PFSK-1 (cell line): Measurements from ENCODE around the gene CX3CL1.

ENCODE experiments used
- FOXP2 ChIP-seq: optimal IDR thresholded peaks from 2 replicates; pipeline ENCODE3; 2011; ENCODE audit warnings: borderline replicate concordance, control low read depth, inconsistent platforms; ENCODE audit not compliant: insufficient read depth; ENCODE audit errors: extremely low read length, extremely low read depth
- POLR2AphosphoS5 ChIP-seq: IDR thresholded peaks from 2 replicates; pipeline ENCODE4 v1.6.1; 2012; ENCODE audit warnings: low read depth, mild to moderate bottlenecking, control low read depth, low read length, moderate library complexity
- SIN3A ChIP-seq: IDR thresholded peaks from 2 replicates; pipeline ENCODE4 v1.6.1; 2012; ENCODE audit warnings: mild to moderate bottlenecking, low read length, moderate library complexity, borderline replicate concordance; ENCODE audit not compliant: insufficient read depth
- TAF1 ChIP-seq: IDR thresholded peaks from 2 replicates; pipeline ENCODE4 v1.6.1; 2012; ENCODE audit warnings: low read length, control low read depth, borderline replicate concordance; ENCODE audit not compliant: insufficient read depth
- TF ChIP-seq, protein P1 (sequence below), 2 experiments: IDR thresholded peaks; 2 replicates each; pipeline versions ENCODE4 v1.6.1 to v1.8.0; 2011 to 2012; ENCODE audit warnings: low read depth in 2 of 2, low read length in 2 of 2, control low read depth in 1 of 2, inconsistent platforms in 1 of 2, mild to moderate bottlenecking in 1 of 2, moderate library complexity in 1 of 2; ENCODE audit not compliant: insufficient read depth in 1 of 2

The CX3CL1 gene

DNA sequence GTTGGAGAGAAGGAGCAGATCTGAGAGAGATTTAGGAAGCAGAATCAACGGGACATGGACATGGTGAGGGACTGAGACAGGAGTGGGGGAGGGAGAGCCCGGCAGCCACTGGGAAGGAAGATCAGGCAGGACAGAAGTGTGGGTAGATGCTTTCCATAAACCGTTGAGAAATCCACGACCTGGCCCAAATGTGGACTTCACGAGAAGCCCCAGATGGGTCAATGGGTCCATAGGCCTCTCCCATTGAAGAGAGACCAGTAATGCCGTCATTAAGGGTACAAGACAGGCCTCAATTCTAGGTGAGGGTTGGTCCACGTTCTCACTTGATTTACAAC is 14.2 kb upstream of the CX3CL1 start:
- TF ChIP-seq FOXP2 (no peak), SIN3A (no peak), POLR2AphosphoS5 (no peak), TAF1 (no peak)
- TF ChIP-seq, protein P1, sequence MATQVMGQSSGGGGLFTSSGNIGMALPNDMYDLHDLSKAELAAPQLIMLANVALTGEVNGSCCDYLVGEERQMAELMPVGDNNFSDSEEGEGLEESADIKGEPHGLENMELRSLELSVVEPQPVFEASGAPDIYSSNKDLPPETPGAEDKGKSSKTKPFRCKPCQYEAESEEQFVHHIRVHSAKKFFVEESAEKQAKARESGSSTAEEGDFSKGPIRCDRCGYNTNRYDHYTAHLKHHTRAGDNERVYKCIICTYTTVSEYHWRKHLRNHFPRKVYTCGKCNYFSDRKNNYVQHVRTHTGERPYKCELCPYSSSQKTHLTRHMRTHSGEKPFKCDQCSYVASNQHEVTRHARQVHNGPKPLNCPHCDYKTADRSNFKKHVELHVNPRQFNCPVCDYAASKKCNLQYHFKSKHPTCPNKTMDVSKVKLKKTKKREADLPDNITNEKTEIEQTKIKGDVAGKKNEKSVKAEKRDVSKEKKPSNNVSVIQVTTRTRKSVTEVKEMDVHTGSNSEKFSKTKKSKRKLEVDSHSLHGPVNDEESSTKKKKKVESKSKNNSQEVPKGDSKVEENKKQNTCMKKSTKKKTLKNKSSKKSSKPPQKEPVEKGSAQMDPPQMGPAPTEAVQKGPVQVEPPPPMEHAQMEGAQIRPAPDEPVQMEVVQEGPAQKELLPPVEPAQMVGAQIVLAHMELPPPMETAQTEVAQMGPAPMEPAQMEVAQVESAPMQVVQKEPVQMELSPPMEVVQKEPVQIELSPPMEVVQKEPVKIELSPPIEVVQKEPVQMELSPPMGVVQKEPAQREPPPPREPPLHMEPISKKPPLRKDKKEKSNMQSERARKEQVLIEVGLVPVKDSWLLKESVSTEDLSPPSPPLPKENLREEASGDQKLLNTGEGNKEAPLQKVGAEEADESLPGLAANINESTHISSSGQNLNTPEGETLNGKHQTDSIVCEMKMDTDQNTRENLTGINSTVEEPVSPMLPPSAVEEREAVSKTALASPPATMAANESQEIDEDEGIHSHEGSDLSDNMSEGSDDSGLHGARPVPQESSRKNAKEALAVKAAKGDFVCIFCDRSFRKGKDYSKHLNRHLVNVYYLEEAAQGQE (IDR thresholded peaks at IDR 0.05; ENCODE audit: insufficient read depth in 1 of 2, low read depth in 2 of 2, low read length in 2 of 2) = no peak

DNA sequence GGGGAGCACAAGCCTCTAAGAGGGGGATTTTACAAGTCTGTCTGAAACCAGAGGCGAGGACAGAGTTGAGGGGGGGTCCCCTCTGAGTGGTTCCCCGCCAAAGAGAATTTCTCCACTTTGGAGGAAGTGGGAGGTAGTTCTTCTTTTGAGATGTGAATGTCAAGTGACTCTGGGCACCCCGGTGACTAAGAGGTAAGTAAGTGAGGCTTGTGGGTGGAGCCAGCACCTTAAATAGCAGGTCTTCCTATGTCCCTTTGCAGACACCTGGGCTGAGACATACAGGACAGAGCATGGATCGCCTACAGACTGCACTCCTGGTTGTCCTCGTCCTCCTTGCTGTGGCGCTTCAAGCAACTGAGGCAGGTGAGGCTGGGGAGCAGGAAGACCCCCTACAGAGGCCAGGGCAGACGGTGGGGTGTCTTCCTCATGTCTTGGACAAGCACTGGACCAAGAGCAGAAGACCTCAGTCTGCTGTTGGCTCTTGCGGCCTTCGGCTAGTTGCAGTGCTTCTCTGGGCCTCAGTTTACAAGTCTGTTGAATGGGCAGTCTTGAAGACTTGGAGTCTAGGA is 13.7 kb upstream of the CX3CL1 start, which contains the start of gene CCL22:
CCL22 (plus strand) TSS at position 257 of the 569 bp plus-strand sequence; CDS start at position 291, 34 bp downstream.
- TF ChIP-seq, protein P1 (IDR thresholded peaks at IDR 0.05; ENCODE audit: insufficient read depth in 1 of 2, low read depth in 2 of 2, low read length in 2 of 2) = no peak
- no peak for TF ChIP-seq SIN3A
- no peak for TF ChIP-seq FOXP2
- TF ChIP-seq TAF1 = no peak
- no peak for TF ChIP-seq POLR2AphosphoS5

DNA sequence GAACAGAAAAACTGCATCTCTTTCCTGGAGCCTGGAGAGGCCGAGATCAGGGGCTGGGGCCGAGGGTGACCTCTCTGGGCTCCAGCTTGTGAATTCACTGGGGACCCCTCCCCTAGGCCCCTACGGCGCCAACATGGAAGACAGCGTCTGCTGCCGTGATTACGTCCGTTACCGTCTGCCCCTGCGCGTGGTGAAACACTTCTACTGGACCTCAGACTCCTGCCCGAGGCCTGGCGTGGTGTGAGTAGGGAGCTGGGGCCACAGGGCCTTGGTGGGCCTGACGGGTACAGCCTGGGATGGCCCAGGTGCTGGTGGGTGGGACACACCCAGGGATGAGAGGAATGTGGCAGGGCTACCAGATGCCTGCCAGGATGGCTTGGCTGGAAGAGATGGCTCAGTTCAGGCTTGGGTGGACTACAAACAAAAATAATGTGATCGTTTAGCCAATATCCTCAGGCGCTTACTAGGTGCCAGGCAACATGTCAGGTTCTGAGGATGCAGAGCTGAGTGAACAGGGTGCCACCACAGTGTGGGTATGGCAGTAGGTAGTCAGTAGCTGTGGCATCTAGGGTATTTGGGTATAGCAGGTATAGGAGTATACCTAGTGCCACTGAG is 11.9 kb upstream of the CX3CL1 start:
- TF ChIP-seq TAF1 (no peak), FOXP2 (no peak), SIN3A (no peak), POLR2AphosphoS5 (no peak)
- TF ChIP-seq, protein P1 (IDR thresholded peaks at IDR 0.05; ENCODE audit: insufficient read depth in 1 of 2, low read depth in 2 of 2, low read length in 2 of 2) = no peak

DNA sequence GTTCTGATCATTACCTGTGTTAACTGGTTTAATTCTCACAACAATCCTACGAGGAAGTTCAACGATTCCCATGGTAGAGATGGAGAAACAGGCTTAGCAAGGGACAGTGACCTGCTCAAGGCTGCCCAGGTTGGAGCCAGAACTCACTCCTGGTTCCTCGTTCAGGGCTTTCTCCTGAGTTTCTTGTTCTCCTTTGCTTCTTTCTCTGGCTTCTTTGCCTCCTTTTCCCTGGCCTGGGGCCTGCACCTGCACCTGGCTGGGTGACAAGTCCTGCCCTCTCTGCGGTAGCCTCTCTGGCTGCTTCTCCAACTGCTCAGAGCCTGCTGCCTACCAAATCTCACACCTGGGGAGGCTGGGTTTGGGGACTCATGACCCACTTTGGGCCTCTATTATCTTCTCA is 10.9 kb upstream of the CX3CL1 start:
- TF ChIP-seq SIN3A (no peak), TAF1 (no peak), FOXP2 (no peak), POLR2AphosphoS5 (no peak)
- TF ChIP-seq, protein P1 (IDR thresholded peaks at IDR 0.05; ENCODE audit: insufficient read depth in 1 of 2, low read depth in 2 of 2, low read length in 2 of 2) = no peak

DNA sequence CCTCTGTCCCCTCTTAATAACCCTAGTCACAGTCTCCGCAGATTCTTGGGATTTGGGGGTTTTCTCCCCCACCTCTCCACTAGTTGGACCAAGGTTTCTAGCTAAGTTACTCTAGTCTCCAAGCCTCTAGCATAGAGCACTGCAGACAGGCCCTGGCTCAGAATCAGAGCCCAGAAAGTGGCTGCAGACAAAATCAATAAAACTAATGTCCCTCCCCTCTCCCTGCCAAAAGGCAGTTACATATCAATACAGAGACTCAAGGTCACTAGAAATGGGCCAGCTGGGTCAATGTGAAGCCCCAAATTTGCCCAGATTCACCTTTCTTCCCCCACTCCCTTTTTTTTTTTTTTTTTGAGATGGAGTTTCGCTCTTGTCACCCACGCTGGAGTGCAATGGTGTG is 8.1 kb upstream of the CX3CL1 start:
- TF ChIP-seq TAF1 (no peak), FOXP2 (no peak)
- TF ChIP-seq, protein P1 (IDR thresholded peaks at IDR 0.05; ENCODE audit: insufficient read depth in 1 of 2, low read depth in 2 of 2, low read length in 2 of 2) = no peak
